WTC11 (cell line): ENCODE data around the gene CBFA2T3. TPM values are rescaled to one million over a fixed set of nuclear protein-coding genes. Genes with fewer than 3 reads are reported as not detected.

Experiments
- ATAC-seq: fragments of 200-7000 bp; cut with Tn5 transposase; 2 replicates; pipeline ENCODE4 v1.10.0; 2021; ENCODE audit warnings: mild to moderate bottlenecking, moderate library complexity
- CTCF ChIA-PET: fragments of 300-600 bp; sonication (Branson Sonifier 250); formaldehyde crosslinking; loops from one replicate; lab custom pipeline; 2021; ENCODE audit warnings: antibody characterized with exemption; lab: Charles Lee
- POLR2A ChIA-PET: fragments of 350-600 bp; sonication (Branson Sonifier 250); formaldehyde crosslinking; loops from one replicate; lab custom pipeline; 2021; ENCODE audit warnings: antibody characterized with exemption; lab: Charles Lee
- DNase-seq: peaks from one replicate; pipeline ENCODE4 v3.0.0; 2021; ENCODE audit warnings: low spot score
- H3K27ac Mint-ChIP-seq: 2 replicates; pipeline ENCODE4 v1.8.0; 2021; ENCODE audit warnings: mixed read lengths
- H3K27me3 Mint-ChIP-seq: 2 replicates; pipeline ENCODE4 v1.8.0; 2021; ENCODE audit warnings: low read depth, mild to moderate bottlenecking, moderate library complexity, mixed read lengths
- H3K36me3 Mint-ChIP-seq: 2 replicates; pipeline ENCODE4 v1.8.0; 2021; ENCODE audit warnings: mixed read lengths
- H3K4me1 Mint-ChIP-seq: 2 replicates; pipeline ENCODE4 v1.8.0; 2022; ENCODE audit warnings: mixed read lengths
- H3K4me3 Mint-ChIP-seq: 2 replicates; pipeline ENCODE4 v1.8.0; 2021; ENCODE audit warnings: mild to moderate bottlenecking, moderate library complexity, mixed read lengths
- H3K9me3 Mint-ChIP-seq: 2 replicates; pipeline ENCODE4 v1.8.0; 2021; ENCODE audit warnings: mixed read lengths
- ATF3 ChIP-seq: sonication (generic); formaldehyde crosslinking; conservative IDR thresholded peaks from 2 replicates; pipeline ENCODE4 v1.8.1; 2022; ENCODE audit warnings: mild to moderate bottlenecking, missing genetic modification reagents
- CREM ChIP-seq: sonication (generic); formaldehyde crosslinking; IDR thresholded peaks from 2 replicates; pipeline ENCODE4 v1.8.1; 2022; ENCODE audit warnings: mild to moderate bottlenecking, missing genetic modification reagents, moderate library complexity
- E2F4 ChIP-seq: sonication (generic); formaldehyde crosslinking; IDR thresholded peaks from 2 replicates; pipeline ENCODE4 v1.8.1; 2022; ENCODE audit warnings: low read depth, mild to moderate bottlenecking, moderate library complexity, missing genetic modification reagents, borderline replicate concordance
- EMX1 ChIP-seq: fragments of 250-450 bp; sonication (Bioruptor Pico); IDR thresholded peaks from 2 replicates; pipeline ENCODE4 v1.8.0; 2021; ENCODE audit warnings: mild to moderate bottlenecking
- GRHL2 ChIP-seq: fragments of 250-450 bp; sonication (Bioruptor Pico); IDR thresholded peaks from 2 replicates; pipeline ENCODE4 v1.8.0; 2022; ENCODE audit warnings: mild to moderate bottlenecking, moderate library complexity; ENCODE audit not compliant: insufficient replicate concordance, severe bottlenecking
- MYBL2 ChIP-seq: sonication (generic); formaldehyde crosslinking; IDR thresholded peaks from 2 replicates; pipeline ENCODE4 v1.8.1; 2023; ENCODE audit warnings: mild to moderate bottlenecking, moderate library complexity, missing genetic modification reagents
- NR2C2 ChIP-seq: sonication (generic); formaldehyde crosslinking; IDR thresholded peaks from 2 replicates; pipeline ENCODE4 v1.8.0; 2022; ENCODE audit warnings: mild to moderate bottlenecking, missing genetic modification reagents
- NR3C1 ChIP-seq: sonication (generic); formaldehyde crosslinking; conservative IDR thresholded peaks from 2 replicates; pipeline ENCODE4 v1.8.1; 2023; ENCODE audit warnings: low read depth, mild to moderate bottlenecking, missing genetic modification reagents
- OVOL2 ChIP-seq: fragments of 250-450 bp; sonication (Bioruptor Pico); IDR thresholded peaks from 2 replicates; pipeline ENCODE4 v1.9.0; 2021; ENCODE audit warnings: mild to moderate bottlenecking, borderline replicate concordance
- PREB ChIP-seq: sonication (generic); formaldehyde crosslinking; IDR thresholded peaks from 2 replicates; pipeline ENCODE4 v1.8.1; 2022; ENCODE audit warnings: mild to moderate bottlenecking, missing genetic modification reagents, moderate library complexity, borderline replicate concordance
- PRRX2 ChIP-seq: fragments of 250-450 bp; sonication (Bioruptor Pico); IDR thresholded peaks from 2 replicates; pipeline ENCODE4 v1.8.0; 2021; ENCODE audit warnings: mild to moderate bottlenecking
- TP53 ChIP-seq: sonication (generic); formaldehyde crosslinking; IDR thresholded peaks from 2 replicates; pipeline ENCODE4 v1.8.1; 2023; ENCODE audit warnings: mild to moderate bottlenecking, missing genetic modification reagents
- ZBTB21 ChIP-seq: sonication (generic); formaldehyde crosslinking; IDR thresholded peaks from 2 replicates; pipeline ENCODE4 v1.8.1; 2023; ENCODE audit warnings: mild to moderate bottlenecking, missing genetic modification reagents, borderline replicate concordance
- ZNF219 ChIP-seq: sonication (generic); formaldehyde crosslinking; IDR thresholded peaks from 2 replicates; pipeline ENCODE4 v1.8.0; 2023; ENCODE audit warnings: missing genetic modification reagents, mild to moderate bottlenecking, borderline replicate concordance
- ZNF396 ChIP-seq: fragments of 250-450 bp; sonication (Bioruptor Pico); IDR thresholded peaks from 2 replicates; pipeline ENCODE4 v1.8.0; 2021; ENCODE audit warnings: mild to moderate bottlenecking, moderate library complexity, borderline replicate concordance
- ZSCAN18 ChIP-seq: fragments of 250-450 bp; sonication (Bioruptor Pico); IDR thresholded peaks from 2 replicates; pipeline ENCODE4 v2.1.2; 2022; ENCODE audit warnings: mild to moderate bottlenecking, moderate library complexity
- total RNA-seq: library from RNA; stranded (reverse); gene quantifications from 3 replicates; pipeline ENCODE4 v1.2.3, GENCODE V29; 2021
- TF ChIP-seq, protein P1 (sequence below): fragments of 250-450 bp; sonication (Bioruptor Pico); IDR thresholded peaks from 2 replicates; pipeline ENCODE4 v1.9.0; 2021; ENCODE audit warnings: mild to moderate bottlenecking, borderline replicate concordance

CBFA2T3 gene
- total RNA-seq, 1 experiment from 2014 or later: 2.6 TPM

GRCh38 chr16:88945473-88945872 lies 31.5 kb downstream of the CBFA2T3 start:
- no peak overlapping the region for H3K27ac Mint-ChIP-seq
- ATAC-seq (no peak), DNase-seq (no peak)
- peaks cover 10% of the 10 kb centered on the region for H3K27me3 Mint-ChIP-seq
- no peaks in the 10 kb centered on the region for H3K36me3 Mint-ChIP-seq
- POLR2A ChIA-PET: no interaction called here
- no peak for TF ChIP-seq ATF3
- TF ChIP-seq TP53 (CRISPR knock-in tag): no peak
- TF ChIP-seq MYBL2 (CRISPR knock-in tag): no peak
- TF ChIP-seq PREB (CRISPR knock-in tag): no peak
- TF ChIP-seq NR2C2: no peak
- no peak for TF ChIP-seq PRRX2 (CRISPR knock-in tag)
- no peak for TF ChIP-seq GRHL2
- no peak for TF ChIP-seq CREM (CRISPR knock-in tag)
- no peak for TF ChIP-seq OVOL2
- no peak for TF ChIP-seq E2F4
- TF ChIP-seq ZSCAN18 (CRISPR knock-in tag): no peak
- H3K9me3 Mint-ChIP-seq: no peaks in the 10 kb centered on the region
- CTCF ChIA-PET: no interaction called here
- no peaks in the 10 kb centered on the region for H3K4me1 Mint-ChIP-seq
- H3K4me3 Mint-ChIP-seq: no peak overlapping the region

GRCh38 chr16:88943741-88944140 lies 33.3 kb downstream of the CBFA2T3 start:
- ChIA-PET CTCF (interaction anchor here (1.1 kb wide), 2 partner anchors 53 to 223 kb away, joined by 3 to 6 read pairs; no protein-coding TSS in a partner anchor), POLR2A (no interaction called here)
- H3K27ac Mint-ChIP-seq: no peak overlapping the region
- no peak overlapping the region for H3K4me3 Mint-ChIP-seq
- H3K9me3 Mint-ChIP-seq: no peaks in the 10 kb centered on the region
- ATAC-seq (no peak), DNase-seq (no peak)
- no peaks in the 10 kb centered on the region for H3K4me1 Mint-ChIP-seq
- no peaks in the 10 kb centered on the region for H3K36me3 Mint-ChIP-seq
- peaks cover 26% of the 10 kb centered on the region for H3K27me3 Mint-ChIP-seq
- no peak for TF ChIP-seq NR3C1 (CRISPR knock-in tag)
- TF ChIP-seq ZNF219: no peak
- TF ChIP-seq ZNF396 (CRISPR knock-in tag): no peak
- TF ChIP-seq ZBTB21 (CRISPR knock-in tag): no peak
- TF ChIP-seq, protein P1, sequence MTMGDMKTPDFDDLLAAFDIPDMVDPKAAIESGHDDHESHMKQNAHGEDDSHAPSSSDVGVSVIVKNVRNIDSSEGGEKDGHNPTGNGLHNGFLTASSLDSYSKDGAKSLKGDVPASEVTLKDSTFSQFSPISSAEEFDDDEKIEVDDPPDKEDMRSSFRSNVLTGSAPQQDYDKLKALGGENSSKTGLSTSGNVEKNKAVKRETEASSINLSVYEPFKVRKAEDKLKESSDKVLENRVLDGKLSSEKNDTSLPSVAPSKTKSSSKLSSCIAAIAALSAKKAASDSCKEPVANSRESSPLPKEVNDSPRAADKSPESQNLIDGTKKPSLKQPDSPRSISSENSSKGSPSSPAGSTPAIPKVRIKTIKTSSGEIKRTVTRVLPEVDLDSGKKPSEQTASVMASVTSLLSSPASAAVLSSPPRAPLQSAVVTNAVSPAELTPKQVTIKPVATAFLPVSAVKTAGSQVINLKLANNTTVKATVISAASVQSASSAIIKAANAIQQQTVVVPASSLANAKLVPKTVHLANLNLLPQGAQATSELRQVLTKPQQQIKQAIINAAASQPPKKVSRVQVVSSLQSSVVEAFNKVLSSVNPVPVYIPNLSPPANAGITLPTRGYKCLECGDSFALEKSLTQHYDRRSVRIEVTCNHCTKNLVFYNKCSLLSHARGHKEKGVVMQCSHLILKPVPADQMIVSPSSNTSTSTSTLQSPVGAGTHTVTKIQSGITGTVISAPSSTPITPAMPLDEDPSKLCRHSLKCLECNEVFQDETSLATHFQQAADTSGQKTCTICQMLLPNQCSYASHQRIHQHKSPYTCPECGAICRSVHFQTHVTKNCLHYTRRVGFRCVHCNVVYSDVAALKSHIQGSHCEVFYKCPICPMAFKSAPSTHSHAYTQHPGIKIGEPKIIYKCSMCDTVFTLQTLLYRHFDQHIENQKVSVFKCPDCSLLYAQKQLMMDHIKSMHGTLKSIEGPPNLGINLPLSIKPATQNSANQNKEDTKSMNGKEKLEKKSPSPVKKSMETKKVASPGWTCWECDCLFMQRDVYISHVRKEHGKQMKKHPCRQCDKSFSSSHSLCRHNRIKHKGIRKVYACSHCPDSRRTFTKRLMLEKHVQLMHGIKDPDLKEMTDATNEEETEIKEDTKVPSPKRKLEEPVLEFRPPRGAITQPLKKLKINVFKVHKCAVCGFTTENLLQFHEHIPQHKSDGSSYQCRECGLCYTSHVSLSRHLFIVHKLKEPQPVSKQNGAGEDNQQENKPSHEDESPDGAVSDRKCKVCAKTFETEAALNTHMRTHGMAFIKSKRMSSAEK (CRISPR knock-in tag): no peak
- TF ChIP-seq EMX1 (CRISPR knock-in tag): no peak
- no peak for TF ChIP-seq MYBL2 (CRISPR knock-in tag)
